ENCODE measurements around the gene SREBF1.

DNA sequence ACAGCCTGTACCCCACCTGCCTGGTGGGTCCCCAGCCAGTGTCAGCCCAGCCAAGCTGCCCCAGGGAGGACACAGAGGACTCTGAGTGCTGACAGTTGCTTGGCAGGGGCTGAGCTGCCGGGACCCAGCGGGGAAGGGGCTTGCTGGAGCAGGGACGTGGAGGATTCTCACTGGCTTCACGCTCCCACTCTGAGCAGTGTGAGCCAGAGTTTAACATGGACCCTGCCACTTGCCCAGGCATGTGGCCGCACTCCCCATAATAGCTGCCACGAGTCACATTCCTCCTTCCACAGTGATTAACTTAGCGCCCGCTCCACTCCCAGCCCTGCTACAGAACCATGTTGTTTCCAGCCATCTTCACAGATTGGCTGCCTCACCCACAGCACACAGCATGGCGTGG, 31.2 kb downstream of the SREBF1 start:
- no peak for TF ChIP-seq FOXM1 (IDR thresholded peaks at IDR 0.05; ENCODE audit: borderline replicate concordance)
- no peak for TF ChIP-seq SP1 (IDR thresholded peaks at IDR 0.05)
- TF ChIP-seq CTBP1 (IDR thresholded peaks at IDR 0.05; ENCODE audit: borderline replicate concordance): no peak
- no peak for TF ChIP-seq FOXA1 (IDR thresholded peaks at IDR 0.05)
- no peak for TF ChIP-seq TARDBP (IDR thresholded peaks at IDR 0.05)
- TF ChIP-seq SUZ12 (IDR thresholded peaks at IDR 0.05): no peak
- no peak for TF ChIP-seq L3MBTL2 (conservative IDR thresholded peaks at IDR 0.05)
